H1 (cell line): Measurements from ENCODE around the gene CFAP107.

Source experiments
- CBX5 ChIP-seq: fragments of 300-800, 300-1000 bp; sonication (generic); IDR thresholded peaks from 2 replicates; pipeline ENCODE4 v1.7.1; 2016; ENCODE audit warnings: antibody characterized with exemption, low read length, low read depth
- CHD2 ChIP-seq: IDR thresholded peaks from 2 replicates; pipeline ENCODE4 v1.6.1; 2012; ENCODE audit warnings: low read length, improper control_type of control experiment
- CREB1 ChIP-seq: IDR thresholded peaks from 2 replicates; pipeline ENCODE4 v1.6.1; 2012; ENCODE audit warnings: inconsistent platforms
- CTCF ChIP-seq, 3 experiments: IDR thresholded peaks; 1 replicate in 2 of 3; 2 replicates in 1 of 3; pipeline versions ENCODE4 v1.5.1 to v1.6.1; 2011; ENCODE audit warnings: low read length in 3 of 3, mild to moderate bottlenecking in 3 of 3, inconsistent platforms in 2 of 3, low read depth in 1 of 3, moderate library complexity in 1 of 3; ENCODE audit not compliant: insufficient read depth in 1 of 3; ENCODE audit errors: control extremely low read depth in 1 of 3
- POLR2AphosphoS5 ChIP-seq: IDR thresholded peaks from 2 replicates; pipeline ENCODE4 v1.6.1; 2011; ENCODE audit warnings: low read depth, low read length
- TCF12 ChIP-seq: IDR thresholded peaks from 2 replicates; pipeline ENCODE4 v1.6.1; 2011; ENCODE audit warnings: low read depth, mild to moderate bottlenecking, low read length

- TF ChIP-seq CTCF (IDR thresholded peaks at IDR 0.05; ENCODE audit: control extremely low read depth in 1 of 3, insufficient read depth in 1 of 3, low read depth in 1 of 3, low read length in 3 of 3) (no peak), POLR2AphosphoS5 (no peak), CREB1 (no peak), CBX5 (no peak), CHD2 (no peak), TCF12 (no peak)
These were observed 11.8 kb downstream of the CFAP107 start for GRCh38 chr1:12757836-12758235.
